ENCODE data around the gene MYH15. TPM values are rescaled to one million over a fixed set of nuclear protein-coding genes. Genes with fewer than 3 reads are reported as not detected.

MYH15 gene
- polyA plus RNA-seq, 10 donors = 0.18 to 0.76 (median 0.38) TPM

- DNase-seq = no peak
These were observed 659 bp upstream of the MYH15 start for GRCh38 chr3:108511055-108511454.

- no peak for DNase-seq
These were observed 525 bp downstream of the MYH15 start for GRCh38 chr3:108509871-108510270.

GRCh38 chr3:108509263-108509662 lies 1.1 kb downstream of the MYH15 start:
- no peak for DNase-seq

GRCh38 chr3:108507902-108508301 lies 2.5 kb downstream of the MYH15 start:
- DNase-seq = no peak

GRCh38 chr3:108505811-108506210 lies 4.6 kb downstream of the MYH15 start:
- DNase-seq = no peak

- no peak for DNase-seq
These were observed 6.7 kb downstream of the MYH15 start for GRCh38 chr3:108503722-108504121.

GRCh38 chr3:108501535-108501934 lies 8.9 kb downstream of the MYH15 start:
- DNase-seq = no peak

- DNase-seq = no peak
These were observed 9.7 kb downstream of the MYH15 start for GRCh38 chr3:108500728-108501127.

- no peak for DNase-seq
These were observed 13.1 kb downstream of the MYH15 start for GRCh38 chr3:108497271-108497670.

- DNase-seq = no peak
These were observed 14.7 kb downstream of the MYH15 start for GRCh38 chr3:108495717-108496116.

GRCh38 chr3:108494906-108495531 lies 15.4 kb downstream of the MYH15 start:
- DNase-seq = no peak

- DNase-seq = no peak
These were observed 16.5 kb downstream of the MYH15 start for GRCh38 chr3:108493862-108494261.

GRCh38 chr3:108491456-108491855 lies 18.9 kb downstream of the MYH15 start:
- DNase-seq = no peak

- DNase-seq = peak; percentile 36 to 69 (median 57)
These were observed 20.6 kb downstream of the MYH15 start for GRCh38 chr3:108489776-108490175.

- DNase-seq = peak in 1 of 3 donors; percentile 70
These were observed 21.8 kb downstream of the MYH15 start for GRCh38 chr3:108488631-108489030.

GRCh38 chr3:108487439-108487838 lies 23.0 kb downstream of the MYH15 start:
- DNase-seq = no peak

GRCh38 chr3:108486941-108487340 lies 23.5 kb downstream of the MYH15 start:
- DNase-seq = peak in 2 of 3 donors; percentile 27 to 45

GRCh38 chr3:108486338-108486737 lies 24.1 kb downstream of the MYH15 start:
- no peak for DNase-seq

- DNase-seq = no peak
These were observed 25.2 kb downstream of the MYH15 start for GRCh38 chr3:108485146-108485545.

- DNase-seq = no peak
These were observed 31.2 kb downstream of the MYH15 start for GRCh38 chr3:108479224-108479623.

- peak; percentile 37 to 73 (median 71) for DNase-seq
These were observed 32.8 kb downstream of the MYH15 start for GRCh38 chr3:108477511-108478147.

GRCh38 chr3:108475220-108475782 lies 35.1 kb downstream of the MYH15 start:
- no peak for DNase-seq

- peak in 1 of 3 donors; percentile 37 for DNase-seq
These were observed 35.8 kb downstream of the MYH15 start for GRCh38 chr3:108474581-108474980.

Data from muscle of back (tissue), 11 donors.